Activated T-cell treated with anti-CD3 and anti-CD28 coated beads, Interleukin-2, amount 50 U/mL, for 48 hours (primary cell): Measurements from ENCODE around the gene DYNC1I2.
"Not testable (repeated sequence)": the region's sequence is repeated elsewhere in the genome, so short reads cannot be mapped to it uniquely, and the experiment has no call there.

ENCODE experiments used
- DNase-seq, 2 experiments: peaks; one replicate each; pipeline ENCODE4 v3.0.0-alpha.2; 2020

Gene DYNC1I2

DNA sequence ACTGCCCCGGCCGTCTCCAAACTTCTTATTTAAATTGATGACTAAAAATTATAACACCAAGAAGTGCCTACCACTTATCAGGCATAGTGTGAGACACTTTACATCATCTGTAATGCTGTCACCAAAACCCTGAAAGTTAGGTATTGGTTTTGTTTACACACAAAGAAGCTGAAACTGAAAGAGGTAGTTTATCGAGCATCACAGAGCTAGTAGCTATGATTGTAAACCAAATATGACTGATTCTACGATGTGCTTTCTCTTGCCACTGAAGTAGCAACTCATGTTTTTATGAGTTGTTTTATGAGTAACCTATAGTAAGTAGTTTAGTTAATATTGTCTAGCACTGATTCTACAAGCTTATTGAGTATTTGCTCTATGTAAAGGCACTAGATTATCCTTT lies 31.5 kb downstream of the DYNC1I2 start:
- no peak for DNase-seq

DNA sequence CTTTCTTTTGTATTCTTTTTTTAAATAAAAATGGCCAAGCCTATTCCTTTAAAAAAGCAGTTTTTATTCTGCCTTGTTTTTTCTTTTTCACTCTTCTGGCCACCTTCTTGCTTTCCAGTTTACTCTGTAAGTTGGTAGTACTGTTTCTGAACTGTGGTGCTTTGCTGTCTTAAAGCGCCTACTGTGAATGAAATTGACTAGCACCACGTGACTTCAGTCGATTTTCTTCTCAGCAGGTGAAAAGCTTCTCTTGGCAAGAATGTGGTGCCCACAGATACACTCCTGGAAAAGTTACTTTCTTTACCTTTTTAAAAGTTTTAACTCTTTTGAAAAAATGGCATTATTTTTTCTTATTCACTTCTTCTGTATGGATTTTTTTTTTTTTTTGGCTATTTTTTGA lies 32.4 kb downstream of the DYNC1I2 start:
- no peak for DNase-seq

DNA sequence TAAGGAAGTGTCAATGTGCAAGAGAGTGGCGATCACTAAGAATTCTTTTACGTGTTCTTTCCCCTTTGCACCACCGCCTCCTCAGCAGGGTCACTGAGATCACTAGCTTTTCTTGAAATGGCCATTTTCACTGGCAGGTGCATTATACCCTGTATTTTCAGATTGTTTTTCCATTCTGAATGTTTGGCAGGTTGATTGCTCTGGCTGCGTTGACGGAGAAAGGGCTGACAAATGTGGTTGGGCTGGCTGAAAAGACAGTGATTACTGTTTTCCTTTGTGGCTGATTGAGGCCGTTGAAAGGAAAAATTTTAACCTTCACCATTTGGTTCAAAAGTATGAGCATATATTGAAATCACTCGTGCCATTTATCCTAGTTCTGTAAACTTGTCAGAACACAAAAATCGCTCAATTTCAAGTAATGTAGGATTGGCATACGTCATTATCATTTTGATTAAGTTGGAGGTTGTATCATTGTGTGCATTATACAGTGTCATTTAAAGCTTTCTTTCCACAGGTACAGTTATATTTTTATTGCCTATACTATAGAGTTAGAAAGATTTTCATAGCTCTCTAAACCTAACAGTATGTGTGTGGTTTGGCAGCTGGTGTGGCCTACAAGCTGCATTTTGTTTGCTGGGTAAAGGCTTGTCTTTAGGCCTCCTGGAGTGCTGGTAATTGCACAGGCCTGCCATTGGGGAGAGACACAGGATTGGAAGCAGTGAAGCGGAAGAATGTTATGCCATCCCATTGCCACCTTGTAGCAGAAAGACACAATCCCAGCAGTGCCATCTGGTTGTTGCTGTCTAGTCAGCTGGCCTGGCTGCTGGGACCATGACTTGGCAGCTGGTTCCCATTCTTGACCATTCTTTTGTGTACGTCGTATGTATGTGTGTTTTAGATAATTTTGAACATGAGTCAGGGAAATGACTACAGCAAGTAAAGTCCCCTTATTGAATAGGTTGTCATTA lies 36.7 kb downstream of the DYNC1I2 start:
- no peak for DNase-seq

DNA sequence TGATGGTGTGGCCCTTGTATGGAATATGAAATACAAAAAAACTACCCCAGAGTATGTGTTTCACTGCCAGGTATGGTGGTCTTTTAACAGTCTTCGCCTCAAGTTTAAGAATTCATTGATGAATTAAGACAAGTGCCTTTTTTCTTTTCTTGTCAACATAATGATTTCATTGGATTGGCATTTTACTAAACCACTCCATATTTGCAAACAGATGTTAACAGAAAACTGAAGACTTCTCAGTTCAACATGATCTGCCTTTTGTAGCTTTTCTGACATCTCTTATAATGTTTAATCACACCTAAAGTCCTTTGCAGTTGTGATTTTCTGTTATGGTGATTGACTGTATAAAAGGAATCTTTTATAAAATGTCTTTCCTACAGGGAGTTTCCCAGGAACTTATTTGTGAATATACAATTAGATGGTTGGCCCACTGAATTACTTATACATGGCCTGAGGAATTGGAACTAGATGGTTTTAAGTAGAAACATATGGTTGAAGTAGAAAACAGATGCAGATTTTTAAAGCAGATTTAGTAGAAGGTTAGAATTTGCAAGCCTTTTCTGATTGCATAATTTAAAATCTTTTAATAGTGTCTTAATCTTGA lies 39.7 kb downstream of the DYNC1I2 start:
- no peak for DNase-seq

DNA sequence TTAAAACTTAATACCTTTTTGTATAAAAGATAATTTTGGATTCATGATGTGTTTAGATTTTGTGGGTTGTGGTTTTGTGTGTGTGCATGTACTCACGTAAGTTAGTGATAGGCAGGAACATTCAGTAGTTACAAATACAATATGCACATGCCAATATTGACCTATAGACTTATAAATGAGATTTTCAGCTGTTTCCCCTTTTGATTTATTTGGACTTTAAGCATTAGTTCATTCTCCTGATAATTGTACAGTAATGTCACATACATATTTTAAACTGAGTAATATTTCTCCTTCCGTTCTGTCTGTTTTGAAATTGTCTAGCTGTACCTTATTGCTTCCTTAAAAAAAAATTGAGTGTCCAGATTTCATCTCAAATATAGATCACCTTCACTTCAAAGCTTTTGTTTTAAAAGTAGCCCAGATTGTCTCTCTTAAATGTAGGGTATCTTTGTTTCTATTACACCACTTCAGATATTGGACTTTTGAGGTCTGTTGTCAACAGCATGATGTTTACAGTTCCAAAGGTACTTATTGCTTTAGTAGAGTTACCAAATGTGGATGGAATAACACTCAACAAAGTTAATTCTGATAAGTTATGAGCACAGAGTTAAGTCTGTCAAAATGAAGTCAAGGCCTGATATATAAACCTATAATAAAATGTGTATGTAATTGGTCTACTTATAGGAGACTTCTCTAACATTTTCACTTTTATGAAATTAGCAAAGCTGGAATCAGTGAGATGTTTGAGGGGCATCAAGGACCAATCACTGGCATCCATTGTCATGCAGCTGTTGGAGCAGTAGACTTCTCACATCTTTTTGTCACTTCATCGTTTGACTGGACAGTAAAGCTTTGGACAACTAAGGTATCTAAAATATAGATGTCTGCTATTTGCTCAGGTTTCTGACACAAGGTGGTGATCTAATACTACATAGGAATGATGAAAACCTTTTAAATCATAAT lies 42.0 kb downstream of the DYNC1I2 start:
- no peak for DNase-seq

DNA sequence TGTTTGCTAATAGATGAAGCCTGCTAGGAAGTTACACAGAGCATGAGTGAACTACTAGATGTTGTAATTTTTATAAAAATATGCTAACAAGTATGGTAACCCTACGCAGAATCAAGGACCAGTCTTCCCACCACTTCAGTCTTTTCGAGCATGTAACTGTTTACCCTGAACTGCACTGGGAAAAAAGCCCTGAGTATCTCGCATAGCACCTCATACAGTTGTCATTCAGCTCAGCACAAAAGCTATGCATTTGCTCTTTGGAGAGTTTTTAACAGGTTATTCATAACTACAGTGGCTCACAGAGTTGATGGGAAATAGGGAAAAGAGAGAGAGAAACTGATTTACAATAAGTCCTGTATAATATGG lies 42.7 kb downstream of the DYNC1I2 start:
- no peak for DNase-seq

DNA sequence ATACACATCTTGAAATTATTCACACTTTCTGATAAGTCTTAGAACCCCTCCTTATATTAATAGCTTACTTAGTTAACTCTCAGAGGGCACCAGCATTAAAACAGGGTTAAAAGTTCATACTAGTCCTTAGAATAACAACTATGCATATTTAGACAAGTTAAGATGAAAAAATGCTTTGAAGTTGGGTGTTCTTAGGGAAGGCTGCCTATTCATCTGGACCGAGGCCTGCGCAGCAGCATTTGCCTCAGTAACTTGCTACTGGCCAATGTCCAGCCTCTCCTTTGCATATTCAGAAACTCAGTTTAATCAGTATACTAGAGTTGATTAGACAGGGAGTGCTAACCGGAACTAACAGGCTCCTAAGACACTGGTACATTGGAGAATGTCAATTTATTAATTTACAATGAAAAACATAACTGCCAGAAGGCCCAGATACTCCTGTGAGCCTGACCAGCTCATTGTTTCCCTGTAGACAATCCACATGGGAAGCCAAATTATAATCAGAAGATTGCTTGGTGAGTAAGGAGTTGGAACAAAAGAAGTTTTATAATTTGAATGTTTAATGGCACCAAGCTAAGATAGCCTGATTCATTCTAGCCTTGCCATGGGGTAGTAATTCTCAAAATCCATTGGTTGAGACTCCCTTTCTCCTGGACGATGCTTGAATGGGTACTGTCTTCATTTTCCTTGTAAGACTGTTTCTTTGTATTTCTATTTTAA lies 48.9 kb downstream of the DYNC1I2 start:
- no peak for DNase-seq

DNA sequence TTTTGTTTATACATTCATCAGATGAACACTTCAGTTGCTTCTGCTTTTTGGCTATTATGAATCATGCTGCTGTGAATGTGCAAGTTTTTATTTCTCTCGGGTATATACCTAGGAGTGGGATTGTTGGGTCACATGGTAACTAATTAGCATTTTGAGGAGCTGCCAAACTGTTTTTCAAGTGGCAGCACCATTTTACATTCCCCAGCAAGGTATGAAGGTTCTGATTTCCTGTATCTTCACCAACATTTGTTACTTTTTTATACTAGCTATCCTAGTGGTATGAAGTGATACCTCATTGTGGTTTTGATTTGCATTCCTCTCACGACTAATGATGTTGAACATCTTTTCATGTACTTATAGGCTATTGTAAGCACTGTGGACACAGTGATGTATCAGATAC lies 53.9 kb downstream of the DYNC1I2 start:
- no peak for DNase-seq

DNA sequence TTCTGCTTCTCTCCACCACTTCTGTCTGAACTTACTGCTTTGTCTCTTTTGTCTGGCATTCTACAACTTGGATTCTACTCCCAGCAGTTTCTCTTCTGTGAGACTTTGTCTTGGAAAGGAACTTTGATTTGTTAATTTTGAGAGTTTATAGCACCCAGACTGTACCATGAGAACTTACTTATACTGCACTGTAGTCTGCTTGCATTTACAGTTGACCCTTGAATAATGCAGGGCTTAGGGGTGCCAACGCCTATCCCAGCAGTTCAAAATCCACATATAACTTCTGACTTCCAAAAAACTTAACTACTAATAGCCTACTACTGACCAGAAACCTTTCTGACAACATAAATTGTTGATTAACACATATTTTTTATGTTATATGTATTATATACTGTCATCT lies 55.5 kb downstream of the DYNC1I2 start:
- DNase-seq: no peak

DNA sequence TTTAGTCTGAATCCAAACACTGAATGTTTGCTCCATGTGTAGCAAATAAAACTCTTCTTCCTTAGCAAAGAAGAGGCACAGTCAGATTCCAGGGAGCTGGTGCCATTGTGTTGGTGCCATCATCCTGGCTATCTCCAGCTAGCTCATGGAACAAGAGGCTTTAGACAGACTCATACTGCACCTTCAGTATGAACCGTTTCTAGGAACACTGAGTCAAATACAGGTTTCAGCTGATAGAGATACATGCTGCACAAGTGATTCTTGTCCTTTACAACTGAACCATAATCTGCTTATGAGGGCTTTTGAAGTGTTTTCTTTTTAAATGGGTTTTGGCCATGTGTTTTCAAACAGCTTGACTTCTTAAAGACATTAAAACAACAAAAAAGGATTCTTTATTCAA lies 57.9 kb downstream of the DYNC1I2 start:
- DNase-seq: no peak

DNA sequence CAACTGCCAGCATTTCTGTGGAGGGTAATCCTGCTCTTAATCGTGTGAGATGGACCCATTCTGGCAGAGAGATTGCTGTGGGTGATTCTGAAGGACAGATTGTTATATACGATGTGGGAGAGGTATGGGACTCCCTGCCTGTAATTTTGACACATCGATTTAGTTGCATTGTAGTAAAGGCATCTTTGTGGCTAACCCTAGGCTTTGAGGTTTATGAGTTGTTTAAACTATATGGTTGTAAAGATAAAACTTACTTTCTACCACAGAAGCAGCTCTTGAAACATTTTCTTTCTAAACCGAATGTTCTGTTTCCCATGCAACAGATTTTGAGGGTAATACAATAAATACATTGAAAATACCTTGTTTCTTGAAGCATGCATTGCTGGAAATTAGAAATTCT lies 58.5 kb downstream of the DYNC1I2 start:
- DNase-seq: no peak

DNA sequence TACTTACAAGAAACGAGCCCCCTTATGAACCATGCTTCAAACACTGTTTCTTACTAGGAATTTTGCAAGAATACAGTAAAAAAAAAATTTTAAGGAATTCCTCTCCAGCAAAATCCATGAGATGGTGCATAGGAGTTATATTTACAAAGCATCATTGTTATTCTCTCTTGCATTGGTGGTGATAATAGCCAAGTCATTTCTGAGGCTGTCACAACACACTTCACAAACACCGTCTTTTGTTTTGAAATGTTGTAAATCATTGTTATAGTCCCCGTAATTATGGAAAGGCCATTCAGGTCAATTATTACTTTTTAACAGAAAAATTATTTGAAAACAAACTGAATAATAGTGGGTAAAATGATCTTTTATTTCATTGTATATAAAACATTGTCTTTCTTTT lies 60.1 kb downstream of the DYNC1I2 start:
- DNase-seq: no peak

DNA sequence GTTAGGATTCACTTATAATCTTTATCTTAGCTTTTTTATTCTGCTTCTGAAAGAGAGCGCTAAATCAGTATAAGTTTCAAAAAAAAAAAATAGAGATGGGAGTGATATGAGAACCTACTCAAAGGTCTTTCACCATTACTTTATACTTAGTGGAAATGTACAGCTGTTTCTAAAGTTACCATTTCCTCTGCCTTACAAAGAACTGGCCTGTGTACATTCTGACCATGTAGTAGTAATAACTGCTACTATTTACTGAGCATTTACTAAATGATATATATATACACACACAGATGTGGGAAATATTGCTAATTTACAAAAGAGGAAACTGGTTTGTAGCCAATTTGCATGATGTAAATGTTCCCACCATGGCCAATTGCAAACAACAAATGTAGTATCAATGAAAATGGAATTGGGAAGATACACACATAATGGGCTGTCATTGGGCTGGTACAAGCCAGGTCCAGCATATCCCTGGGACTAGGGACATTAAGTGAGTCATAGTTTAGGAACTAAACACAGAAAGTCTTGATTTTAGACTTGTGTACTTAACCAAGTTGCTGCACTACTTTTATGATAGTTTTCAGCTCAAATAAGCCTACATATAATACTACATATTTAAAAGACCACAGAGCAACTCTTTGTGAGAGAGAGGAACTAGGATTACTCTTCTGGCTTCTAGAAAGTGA lies 67.1 kb downstream of the DYNC1I2 start:
- DNase-seq: no peak

DNA sequence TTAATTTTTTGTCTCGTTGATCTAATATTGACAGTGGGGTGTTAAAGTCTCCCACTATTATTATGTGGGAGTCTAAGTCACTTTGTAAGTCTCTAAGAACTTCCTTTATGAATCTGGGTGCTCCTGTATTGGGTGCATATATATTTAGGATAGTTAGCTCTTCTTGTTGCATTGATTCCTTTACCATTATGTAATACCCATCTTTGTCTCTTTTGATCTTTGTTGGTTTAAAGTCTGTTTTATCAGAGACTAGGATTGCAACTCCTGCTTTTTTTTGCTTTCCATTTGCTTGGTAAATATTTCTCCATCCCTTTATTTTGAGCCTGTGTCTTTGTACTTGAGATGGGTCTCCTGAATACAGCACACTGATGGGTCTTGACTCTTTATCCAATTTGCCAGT lies 71.5 kb downstream of the DYNC1I2 start:
- not testable (repeated sequence) for DNase-seq

DNA sequence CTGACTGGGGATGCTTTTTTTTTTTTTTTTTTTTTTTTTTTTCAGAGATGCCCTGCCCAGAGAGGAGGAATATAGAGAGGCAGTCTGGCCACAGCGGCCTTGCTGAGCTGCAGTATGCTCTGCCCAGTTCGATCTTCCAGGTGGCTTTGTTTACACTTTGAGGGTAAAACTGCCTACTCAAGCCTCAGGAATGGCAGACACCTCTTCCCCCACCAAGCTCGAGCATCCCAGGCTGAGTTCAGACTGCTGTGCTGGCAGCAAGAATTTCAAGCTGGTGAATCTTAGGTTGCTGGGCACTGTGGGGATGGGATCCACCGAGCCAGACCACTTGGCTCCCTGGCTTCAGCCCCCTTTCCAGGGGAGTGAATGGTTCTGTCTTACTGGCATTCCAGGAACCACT lies 73.9 kb downstream of the DYNC1I2 start:
- DNase-seq: not testable (repeated sequence)

DNA sequence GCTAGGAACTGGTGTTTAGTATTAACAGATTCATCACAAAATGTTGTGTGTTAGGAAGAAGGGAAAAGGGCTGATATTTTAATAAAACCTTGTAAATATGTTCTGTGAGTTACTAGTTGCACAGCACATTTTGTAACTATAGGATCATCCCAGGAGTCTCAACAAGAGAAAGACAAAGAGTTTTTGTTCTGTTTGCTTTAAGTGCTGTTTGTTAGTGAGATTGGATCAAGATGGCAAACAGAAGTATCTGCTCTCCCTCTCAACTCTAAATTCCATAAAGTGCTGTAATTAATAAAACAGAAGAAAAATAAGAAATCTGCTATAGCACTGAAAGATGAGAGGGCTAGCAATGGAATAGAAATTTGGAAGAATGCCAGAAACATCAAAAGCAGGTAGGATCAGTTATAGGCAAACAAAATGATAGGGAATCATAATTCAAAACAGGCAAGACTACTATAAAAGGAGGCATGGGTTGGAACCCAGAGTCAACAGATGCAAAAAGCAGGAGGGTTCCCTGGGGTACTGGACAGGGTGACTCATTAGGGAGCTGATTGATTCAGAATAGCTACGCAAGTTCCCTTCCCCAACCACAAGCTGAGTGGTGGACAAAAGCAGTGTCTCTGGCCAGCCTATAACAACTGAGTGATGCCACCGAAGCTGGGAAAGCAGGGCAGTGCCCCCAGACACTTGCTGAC lies 75.8 kb downstream of the DYNC1I2 start:
- no peak for DNase-seq

DNA sequence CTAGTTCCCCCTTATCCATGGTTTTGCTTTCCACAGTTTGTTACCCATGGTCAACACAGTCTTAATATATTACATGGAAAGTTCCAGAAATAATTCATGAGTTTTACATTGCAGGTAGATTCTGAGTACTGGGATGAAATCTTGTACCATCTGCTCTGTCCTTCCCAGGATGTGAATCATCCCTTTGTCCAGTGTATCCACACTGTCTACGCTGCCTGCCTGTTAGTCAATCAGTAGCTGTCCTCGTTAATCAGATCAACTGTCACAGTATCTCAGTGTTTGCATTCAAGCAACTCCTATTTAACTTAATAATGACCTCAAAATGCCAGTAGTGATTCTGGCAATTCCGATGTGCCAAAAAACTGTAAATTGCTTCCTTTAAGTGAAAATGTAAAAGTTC lies 76.3 kb downstream of the DYNC1I2 start:
- DNase-seq: no peak

DNA sequence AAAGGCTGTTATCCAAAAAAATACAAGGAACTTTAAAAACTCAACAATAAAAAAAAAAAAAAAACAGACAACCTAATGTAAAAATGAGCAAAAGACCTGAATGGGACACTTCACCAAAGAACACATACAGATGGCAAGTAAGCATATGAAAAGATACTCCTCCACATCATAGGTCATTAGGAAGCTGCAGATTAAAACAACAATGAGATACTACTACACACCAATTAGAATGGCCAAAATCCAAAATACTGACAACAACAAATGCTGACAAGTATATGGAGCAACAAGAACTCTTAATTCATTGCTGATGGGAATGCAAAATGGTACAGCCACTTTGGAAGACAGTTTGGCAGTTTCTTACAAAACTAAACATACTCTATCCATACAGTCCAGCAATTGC lies 84.2 kb downstream of the DYNC1I2 start:
- no peak for DNase-seq

DNA sequence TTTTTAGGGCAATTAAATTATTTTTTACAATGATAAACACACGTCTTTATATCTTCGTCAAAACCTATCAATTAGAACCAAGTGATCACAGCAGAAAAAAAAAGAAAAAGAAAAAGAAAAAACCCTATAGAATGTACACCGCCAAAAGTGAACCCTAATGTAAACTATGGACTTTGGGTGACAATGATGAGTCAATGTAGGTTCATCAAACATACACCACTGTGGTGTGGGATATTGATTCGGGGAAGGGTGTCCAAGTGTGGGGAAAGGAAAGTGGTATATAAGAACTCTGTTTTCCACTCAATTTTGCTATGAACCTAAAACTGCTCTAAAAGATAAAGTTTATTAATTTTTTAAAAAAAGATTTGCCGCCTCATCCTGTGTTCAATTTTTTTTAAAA lies 85.1 kb downstream of the DYNC1I2 start:
- no peak for DNase-seq

DNA sequence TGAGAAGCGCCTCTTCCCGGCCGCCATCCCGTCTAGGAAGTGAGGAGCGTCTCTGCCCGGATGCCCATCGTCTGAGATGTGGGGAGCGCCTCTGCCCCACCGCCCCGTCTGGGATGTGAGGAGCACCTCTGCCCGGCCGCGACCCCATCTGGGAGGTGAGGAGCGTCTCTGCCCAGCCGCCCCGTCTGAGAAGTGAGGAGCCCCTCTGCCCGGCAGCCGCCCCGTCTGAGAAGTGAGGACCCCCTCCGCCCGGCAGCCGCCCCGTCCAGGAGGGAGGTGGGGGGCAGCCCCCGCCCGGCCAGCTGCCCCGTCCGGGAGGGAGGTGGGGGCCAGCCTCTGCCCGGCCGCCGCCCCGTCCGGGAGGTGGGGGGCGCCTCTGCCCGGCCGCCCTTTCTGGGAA lies 87.3 kb downstream of the DYNC1I2 start:
- not testable (repeated sequence) for DNase-seq

DNA sequence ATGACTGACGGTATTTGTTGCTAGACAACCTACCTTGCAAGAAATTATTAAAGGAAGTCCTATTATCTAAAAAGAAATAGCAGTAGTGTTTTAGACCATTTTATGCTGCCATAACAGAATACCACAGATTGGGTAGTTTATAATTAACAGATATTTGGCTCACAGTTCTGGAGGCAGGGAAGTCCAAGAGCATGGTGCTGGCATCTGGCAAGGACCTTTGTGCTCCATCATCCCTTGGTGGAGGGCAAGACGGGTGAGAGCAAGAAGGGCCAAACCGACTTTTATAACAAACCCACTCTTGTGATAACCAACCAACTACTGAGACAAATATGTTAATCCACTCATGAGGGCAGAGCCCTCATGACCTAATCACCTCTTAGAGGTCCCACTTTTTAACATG lies 91.2 kb downstream of the DYNC1I2 start:
- no peak for DNase-seq
